ENCODE data around the gene TASP1.

Gene TASP1

DNA sequence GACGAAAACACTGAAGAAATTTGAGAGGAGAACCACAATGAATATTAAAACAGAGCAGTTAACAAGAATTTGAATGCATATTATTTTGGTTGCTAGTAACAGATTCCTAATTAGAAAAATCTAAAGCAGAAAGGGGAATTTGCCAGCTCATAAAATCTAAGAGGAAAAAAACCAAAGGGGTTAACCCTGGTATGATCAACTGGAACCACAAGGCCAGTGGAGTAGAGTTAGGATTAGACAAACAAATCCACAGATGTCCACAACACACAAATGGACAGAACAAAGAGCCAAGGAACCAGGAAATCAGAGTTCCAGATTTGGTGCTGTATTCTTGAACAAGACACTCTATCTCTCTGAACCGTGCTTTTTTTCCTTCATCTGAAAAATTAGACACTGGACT, 195.0 kb downstream of the TASP1 start:
- DNase-seq: no peak

DNA sequence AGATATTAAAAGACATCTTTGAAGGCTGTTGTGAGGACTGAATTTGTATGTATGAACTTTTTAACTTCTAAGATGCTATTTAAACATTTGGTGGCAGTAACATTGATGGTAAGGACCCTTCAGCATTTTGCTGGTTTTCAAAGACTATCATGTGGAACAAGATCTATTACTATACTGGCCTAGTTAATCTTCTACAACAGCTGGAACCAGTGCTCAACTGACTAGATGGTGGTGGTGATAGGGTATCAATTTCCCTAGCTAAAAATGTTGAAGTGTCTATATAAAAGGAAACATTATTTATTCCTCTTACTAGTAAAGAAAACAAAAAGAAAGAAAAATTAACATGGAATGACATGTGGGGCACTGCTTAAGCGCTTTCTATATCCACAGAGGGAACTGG, 195.7 kb downstream of the TASP1 start:
- DNase-seq: no peak

GRCh38 chr20:13441388-13441787, 197.3 kb downstream of the TASP1 start:
- DNase-seq: no peak

DNA sequence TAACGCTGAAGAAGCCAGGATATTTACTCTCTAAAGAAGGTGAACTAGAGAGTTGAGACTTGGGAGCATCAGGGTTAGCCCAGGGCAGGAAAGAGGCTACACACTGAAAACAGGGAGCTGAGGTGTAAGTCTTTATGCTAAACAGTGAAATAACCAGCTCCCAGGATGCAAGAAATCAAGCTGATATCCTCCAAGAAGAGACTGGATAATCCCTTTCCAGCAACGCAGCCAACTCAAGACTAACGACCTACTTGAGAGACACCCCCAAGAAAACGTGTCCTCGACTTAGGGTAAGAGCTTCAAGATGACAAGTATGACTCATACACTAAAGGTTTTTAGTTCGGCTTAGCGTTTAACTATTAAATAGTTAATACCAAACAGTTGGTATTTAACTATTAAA, 202.2 kb downstream of the TASP1 start:
- no peak for DNase-seq

- DNase-seq: no peak
Measured at GRCh38 chr20:13432126-13432525, 206.6 kb downstream of the TASP1 start.

DNA sequence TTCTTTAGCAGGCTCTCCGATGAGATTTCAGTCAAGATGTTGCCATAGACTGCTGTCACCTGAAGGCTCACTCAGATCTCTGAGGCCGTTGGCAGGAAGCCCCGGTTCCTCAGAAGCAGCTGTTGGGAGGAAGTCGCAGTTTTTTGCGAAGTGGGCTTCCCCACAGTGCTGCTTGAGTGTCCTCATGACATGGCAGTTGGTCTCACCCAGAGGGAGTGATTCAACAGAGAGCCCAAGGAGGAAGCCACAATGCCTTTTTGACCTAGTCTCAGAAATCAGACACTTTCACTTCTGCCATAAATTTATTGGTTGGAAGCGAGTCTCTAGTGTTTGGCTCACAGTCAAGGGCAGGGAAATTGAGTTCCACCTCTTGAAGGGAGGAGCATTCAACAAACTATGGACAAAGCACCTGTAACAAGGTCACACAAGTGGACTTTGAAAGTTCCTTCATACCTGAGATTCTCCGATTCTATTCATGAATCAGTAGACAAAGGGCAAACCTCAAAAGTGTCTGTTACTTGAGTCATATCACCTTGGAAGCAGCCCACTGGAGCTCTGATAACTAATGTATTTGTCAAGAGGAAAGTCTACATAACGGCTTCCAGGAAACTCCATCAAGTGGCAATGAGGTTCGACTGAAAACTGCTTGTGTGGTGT, 208.3 kb downstream of the TASP1 start:
- no peak for DNase-seq

GRCh38 chr20:13428684-13429083, 210.0 kb downstream of the TASP1 start:
- DNase-seq: no peak

GRCh38 chr20:13426870-13427269, 211.9 kb downstream of the TASP1 start:
- DNase-seq: no peak

- no peak for DNase-seq
Measured at GRCh38 chr20:13425381-13426135, 213.2 kb downstream of the TASP1 start.

GRCh38 chr20:13424174-13424833, 214.4 kb downstream of the TASP1 start:
- DNase-seq: no peak

- no peak for DNase-seq
Measured at GRCh38 chr20:13423472-13424173, 215.1 kb downstream of the TASP1 start.

DNA sequence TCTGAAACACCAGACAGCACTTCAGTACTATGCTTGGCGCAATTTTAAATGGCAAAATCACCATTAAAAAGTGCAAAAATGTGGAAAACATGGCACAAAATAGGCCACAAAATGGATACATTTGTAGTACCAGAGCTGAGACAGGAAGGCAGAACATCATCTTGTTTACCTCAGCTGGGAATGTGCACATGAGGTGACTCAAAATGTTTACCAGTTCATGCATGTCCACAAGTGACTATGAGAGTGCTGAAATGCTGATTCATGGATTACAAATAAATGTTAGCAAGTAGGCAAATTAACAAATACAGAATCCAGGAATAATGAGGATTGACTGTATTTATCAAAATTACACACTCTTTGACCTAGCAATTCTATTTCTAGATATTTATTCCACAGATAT, 216.1 kb downstream of the TASP1 start:
- no peak for DNase-seq

GRCh38 chr20:13420625-13421024, 218.1 kb downstream of the TASP1 start:
- no peak for DNase-seq

- no peak for DNase-seq
Measured at GRCh38 chr20:13419477-13419876, 219.3 kb downstream of the TASP1 start.

- no peak for DNase-seq
Measured at GRCh38 chr20:13418263-13419229, 220.2 kb downstream of the TASP1 start.

GRCh38 chr20:13416531-13416930, 222.2 kb downstream of the TASP1 start:
- no peak for DNase-seq

DNA sequence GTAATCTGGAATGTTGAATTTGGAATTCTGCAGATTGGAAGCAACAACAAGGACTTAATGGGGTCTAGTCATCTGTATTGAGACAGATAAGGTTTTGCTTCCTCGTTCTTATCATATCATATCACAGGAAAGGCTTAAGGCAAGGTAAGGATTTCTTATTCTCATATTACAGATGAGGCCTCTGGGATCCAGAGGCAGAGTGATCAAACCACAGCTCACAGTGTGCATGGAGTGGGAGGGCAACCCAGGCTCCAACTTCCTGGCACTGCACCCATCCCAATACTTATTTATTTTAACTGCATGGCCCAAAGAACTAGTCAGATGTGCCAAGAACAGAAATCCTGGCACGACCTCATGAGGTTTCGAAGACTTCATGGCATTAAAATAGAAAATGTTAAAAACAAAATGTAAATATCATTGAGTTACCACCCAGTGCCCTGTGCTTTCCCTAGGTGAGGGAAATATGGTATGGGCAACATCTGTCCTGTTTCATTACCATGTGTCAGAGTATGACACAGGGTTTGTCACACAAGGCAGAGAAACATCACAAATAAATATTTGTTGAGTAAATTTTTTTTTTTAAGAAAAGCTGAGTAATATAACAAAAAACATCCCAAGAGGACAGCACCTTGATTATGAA, 225.8 kb downstream of the TASP1 start:
- DNase-seq: no peak

GRCh38 chr20:13404293-13404692, 234.4 kb downstream of the TASP1 start:
- DNase-seq: no peak

DNA sequence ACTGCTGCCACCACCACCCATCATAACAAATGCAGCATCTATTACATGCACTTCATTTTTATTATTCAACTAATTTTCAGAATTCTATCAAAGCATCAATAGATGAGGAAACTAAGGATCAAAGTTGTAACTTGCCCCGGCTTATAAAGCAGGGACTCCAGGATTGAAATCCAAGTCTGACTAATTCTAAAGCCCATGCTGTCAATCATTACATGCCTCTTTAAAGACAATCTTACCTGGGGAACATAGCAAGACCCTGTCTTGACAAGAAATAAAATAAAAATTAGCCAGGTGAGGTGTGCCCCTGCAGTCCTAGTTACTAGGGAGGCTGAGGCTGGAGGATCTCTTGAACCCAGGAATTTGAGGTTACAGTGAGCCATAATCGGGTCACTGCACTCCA, 235.3 kb downstream of the TASP1 start:
- no peak for DNase-seq

DNA sequence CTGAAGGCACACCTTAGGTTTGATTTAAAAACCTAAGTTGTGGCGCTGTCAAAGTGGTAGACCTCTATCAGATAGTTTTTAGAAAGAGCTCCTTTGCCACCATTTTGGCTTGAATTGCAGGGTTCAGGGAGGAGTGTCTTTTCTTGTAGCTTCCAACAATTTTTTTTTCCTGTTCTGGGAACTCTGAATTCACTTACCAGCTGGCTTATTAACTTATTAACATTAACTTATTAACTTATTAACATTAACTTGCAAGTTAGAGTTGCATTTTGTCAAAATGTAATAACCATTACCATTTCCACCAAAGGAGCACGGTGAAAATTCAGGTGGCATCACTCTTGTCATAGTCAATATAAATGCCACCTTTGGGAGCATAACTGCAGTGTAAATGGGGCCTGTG, 235.7 kb downstream of the TASP1 start:
- no peak for DNase-seq
